ENCODE data around the gene SPR.

DNA sequence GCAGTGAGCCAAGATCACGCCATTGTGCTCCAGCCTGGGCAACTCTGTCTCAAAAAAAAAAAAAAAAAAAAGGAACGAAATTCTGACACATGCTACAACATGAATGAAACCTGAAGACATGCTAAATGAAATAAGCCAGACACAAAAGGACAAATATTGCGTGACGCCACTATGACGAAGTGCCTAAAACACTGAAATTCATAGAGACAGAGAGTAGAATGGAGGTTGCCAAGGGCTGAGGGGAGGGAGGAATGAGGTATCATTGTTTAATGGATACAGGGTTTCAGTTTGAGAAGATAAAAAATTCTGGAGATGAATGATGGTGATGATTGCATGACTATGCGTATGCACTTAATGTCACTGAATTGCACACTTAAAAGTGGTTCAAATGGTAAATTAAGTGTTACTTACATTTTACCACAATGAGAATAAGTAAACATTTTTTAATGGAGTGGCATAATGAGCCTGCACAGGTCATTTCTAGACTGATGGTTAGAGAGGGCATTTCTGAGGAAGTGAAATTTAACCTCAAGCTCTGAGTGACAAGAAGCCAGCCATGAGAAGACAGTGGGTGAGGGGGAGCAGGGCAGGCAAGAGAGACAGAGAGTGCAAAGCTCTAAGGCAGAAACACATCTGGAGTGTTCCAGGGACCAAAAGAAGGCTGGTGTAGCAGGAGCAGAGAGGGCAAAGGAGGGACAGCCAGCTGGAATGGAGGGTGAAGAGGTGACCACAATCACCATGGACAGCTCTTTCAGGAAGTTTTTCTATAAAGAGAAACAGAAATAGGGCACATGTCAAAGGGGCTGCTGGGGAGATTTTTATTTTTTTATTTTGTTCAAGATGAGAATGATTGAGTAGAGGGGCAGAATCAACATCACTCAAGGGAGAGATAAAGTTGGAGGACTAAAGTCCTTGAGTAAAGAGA lies 40.8 kb upstream of the SPR start:
- TF ChIP-seq, protein P1, sequence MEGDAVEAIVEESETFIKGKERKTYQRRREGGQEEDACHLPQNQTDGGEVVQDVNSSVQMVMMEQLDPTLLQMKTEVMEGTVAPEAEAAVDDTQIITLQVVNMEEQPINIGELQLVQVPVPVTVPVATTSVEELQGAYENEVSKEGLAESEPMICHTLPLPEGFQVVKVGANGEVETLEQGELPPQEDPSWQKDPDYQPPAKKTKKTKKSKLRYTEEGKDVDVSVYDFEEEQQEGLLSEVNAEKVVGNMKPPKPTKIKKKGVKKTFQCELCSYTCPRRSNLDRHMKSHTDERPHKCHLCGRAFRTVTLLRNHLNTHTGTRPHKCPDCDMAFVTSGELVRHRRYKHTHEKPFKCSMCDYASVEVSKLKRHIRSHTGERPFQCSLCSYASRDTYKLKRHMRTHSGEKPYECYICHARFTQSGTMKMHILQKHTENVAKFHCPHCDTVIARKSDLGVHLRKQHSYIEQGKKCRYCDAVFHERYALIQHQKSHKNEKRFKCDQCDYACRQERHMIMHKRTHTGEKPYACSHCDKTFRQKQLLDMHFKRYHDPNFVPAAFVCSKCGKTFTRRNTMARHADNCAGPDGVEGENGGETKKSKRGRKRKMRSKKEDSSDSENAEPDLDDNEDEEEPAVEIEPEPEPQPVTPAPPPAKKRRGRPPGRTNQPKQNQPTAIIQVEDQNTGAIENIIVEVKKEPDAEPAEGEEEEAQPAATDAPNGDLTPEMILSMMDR (IDR thresholded peaks at IDR 0.05; ENCODE audit: extremely low read depth in 1 of 2, insufficient read depth in 1 of 2, low read depth in 1 of 2, low read length in 2 of 2): no peak
- TF ChIP-seq, protein P2, sequence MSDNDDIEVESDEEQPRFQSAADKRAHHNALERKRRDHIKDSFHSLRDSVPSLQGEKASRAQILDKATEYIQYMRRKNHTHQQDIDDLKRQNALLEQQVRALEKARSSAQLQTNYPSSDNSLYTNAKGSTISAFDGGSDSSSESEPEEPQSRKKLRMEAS (IDR thresholded peaks at IDR 0.05; ENCODE audit: insufficient read depth, insufficient read length): no peak
- no peak for TF ChIP-seq EZH2 (IDR thresholded peaks at IDR 0.05; ENCODE audit: borderline replicate concordance, low read depth, low read length, severe bottlenecking)
